HepG2 (cell line): ENCODE data around the gene RFC2.

Experiments used
- CSRNP1 ChIP-seq: sonication (generic); formaldehyde crosslinking; IDR thresholded peaks from 2 replicates; pipeline ENCODE4 v1.8.1; 2023; ENCODE audit warnings: mild to moderate bottlenecking, missing genetic modification reagents
- JUND ChIP-seq: sonication (generic); formaldehyde crosslinking; IDR thresholded peaks from 2 replicates; pipeline ENCODE4 v1.8.0; 2022; ENCODE audit warnings: mild to moderate bottlenecking, missing genetic modification reagents
- NFIC ChIP-seq: IDR thresholded peaks from 2 replicates; pipeline ENCODE4 v1.6.1; 2012; ENCODE audit warnings: mild to moderate bottlenecking, low read length, inconsistent platforms
- POLR2A ChIP-seq, 2 experiments: IDR thresholded peaks; 2 replicates each; pipeline ENCODE4 v1.6.1; 2011; ENCODE audit warnings: low read depth in 2 of 2, low read length in 2 of 2, mild to moderate bottlenecking in 1 of 2, moderate library complexity in 1 of 2; ENCODE audit not compliant: insufficient read depth in 1 of 2
- TF ChIP-seq, protein P1 (sequence below): sonication (generic); formaldehyde crosslinking; IDR thresholded peaks from 2 replicates; pipeline ENCODE4 v1.8.0; 2022; ENCODE audit warnings: mild to moderate bottlenecking, missing genetic modification reagents, moderate library complexity
- TF ChIP-seq, protein P2 (sequence below): sonication (generic); formaldehyde crosslinking; IDR thresholded peaks from 2 replicates; pipeline ENCODE4 v1.4.0; 2020; ENCODE audit warnings: mild to moderate bottlenecking, missing genetic modification reagents

- no peak for TF ChIP-seq JUND (CRISPR knock-in tag)
- TF ChIP-seq NFIC = no peak
- TF ChIP-seq CSRNP1 (CRISPR knock-in tag) = no peak
- TF ChIP-seq, protein P1, sequence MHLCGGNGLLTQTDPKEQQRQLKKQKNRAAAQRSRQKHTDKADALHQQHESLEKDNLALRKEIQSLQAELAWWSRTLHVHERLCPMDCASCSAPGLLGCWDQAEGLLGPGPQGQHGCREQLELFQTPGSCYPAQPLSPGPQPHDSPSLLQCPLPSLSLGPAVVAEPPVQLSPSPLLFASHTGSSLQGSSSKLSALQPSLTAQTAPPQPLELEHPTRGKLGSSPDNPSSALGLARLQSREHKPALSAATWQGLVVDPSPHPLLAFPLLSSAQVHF (CRISPR knock-in tag) = no peak
- TF ChIP-seq, protein P2, sequence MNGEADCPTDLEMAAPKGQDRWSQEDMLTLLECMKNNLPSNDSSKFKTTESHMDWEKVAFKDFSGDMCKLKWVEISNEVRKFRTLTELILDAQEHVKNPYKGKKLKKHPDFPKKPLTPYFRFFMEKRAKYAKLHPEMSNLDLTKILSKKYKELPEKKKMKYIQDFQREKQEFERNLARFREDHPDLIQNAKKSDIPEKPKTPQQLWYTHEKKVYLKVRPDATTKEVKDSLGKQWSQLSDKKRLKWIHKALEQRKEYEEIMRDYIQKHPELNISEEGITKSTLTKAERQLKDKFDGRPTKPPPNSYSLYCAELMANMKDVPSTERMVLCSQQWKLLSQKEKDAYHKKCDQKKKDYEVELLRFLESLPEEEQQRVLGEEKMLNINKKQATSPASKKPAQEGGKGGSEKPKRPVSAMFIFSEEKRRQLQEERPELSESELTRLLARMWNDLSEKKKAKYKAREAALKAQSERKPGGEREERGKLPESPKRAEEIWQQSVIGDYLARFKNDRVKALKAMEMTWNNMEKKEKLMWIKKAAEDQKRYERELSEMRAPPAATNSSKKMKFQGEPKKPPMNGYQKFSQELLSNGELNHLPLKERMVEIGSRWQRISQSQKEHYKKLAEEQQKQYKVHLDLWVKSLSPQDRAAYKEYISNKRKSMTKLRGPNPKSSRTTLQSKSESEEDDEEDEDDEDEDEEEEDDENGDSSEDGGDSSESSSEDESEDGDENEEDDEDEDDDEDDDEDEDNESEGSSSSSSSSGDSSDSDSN (CRISPR knock-in tag) = no peak
- TF ChIP-seq POLR2A (IDR thresholded peaks at IDR 0.05; ENCODE audit: insufficient read depth in 1 of 2, low read depth in 2 of 2, low read length in 2 of 2) = no peak
Measured at GRCh38 chr7:74287303-74288033, 33.3 kb upstream of the RFC2 start.
